HG02623 (cell line): Measurements from ENCODE around the gene TGFA.

Experiments used
- ATAC-seq: cut with Tn5 transposase; IDR thresholded peaks from one replicate; pipeline ENCODE4 v1.9.1; 2021; ENCODE audit warnings: moderate library complexity; ENCODE audit not compliant: unreplicated experiment

TGFA gene

DNA sequence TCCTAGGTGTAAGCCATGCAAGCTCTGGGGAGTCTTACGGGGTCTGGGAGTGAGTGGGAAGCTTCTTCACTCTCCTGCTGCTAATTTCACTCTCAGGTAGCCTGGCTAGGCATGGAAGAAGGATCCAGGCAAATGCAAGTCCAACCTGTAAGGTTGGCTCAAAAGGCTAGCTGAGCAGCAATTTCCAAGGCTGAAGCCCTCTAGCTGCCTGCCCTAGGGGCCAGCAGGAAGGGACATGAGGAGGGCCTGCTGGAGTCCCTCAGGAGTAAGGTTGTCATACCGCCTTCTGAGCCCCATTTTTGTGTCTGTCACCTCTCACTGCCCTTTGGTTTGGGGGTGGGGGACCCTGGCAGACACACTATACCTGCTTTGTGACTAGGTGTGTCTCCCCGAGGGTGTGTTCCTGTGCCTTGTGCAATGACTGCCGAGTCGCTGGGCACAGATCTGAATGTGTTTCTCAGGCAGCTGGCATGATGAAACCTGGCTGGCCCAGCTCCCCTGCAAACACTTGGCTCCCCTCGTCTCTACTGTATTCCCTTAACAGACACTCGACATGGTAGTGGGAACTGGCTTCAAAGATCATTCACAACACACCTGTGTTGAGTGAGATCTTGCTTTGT, 127.8 kb downstream of the TGFA start:
- ATAC-seq: no peak

DNA sequence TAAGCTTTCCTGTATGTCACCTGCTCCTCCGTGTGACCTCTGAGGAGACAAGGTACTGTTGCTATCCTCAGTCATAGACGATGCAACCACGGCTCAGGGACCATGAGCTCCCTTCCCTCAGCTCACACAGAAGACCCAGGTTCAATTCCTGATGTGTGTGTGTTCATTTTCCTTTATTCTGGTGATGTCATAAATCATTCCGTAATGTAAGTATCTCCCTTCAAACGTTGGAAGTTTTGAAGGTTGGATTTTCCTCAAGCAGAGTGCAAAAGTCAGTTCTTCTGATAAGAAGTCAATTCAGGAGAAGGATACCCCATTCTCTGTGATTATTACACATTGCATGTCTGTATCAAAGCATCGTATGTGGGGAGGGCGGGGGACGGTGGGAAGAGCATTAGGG, 132.9 kb downstream of the TGFA start:
- ATAC-seq: no peak

DNA sequence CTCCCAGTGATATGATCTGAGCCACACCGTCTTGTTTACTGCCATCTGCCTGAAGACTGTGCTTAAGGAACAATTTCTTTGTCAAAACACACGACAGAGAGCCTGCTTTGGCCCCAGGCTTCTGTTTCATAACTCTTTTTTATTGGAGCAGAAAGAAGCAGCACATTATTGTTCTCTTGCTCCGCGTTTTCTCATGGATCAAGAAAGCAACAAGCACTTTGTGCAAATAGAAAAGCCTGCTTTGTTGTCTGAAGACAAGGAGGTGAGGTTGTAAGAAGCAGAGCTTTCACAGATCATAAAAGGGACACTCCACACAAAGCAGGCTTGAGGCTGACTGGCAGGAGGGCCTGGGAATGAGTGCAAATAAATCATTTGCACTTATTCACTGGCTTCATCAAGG, 133.5 kb downstream of the TGFA start:
- ATAC-seq: no peak

DNA sequence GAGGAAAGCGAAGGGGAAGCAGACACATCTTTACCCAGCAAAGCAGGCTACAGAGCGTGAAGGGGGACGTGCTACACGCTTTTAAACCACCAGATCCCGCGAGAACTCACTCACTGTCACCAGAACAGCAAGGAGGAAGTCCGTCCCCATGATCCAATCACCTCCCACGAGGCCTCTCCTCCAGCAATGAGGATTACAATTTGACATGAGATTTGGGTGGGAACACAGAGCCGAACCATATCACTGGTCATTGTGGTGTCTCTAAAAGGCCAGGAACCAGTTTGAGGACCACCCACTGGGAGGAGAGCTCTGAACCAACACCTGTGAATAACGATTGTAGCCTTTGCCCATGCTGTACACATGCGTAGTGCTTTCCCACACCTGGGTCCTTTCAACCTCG, 135.1 kb downstream of the TGFA start:
- no peak for ATAC-seq

DNA sequence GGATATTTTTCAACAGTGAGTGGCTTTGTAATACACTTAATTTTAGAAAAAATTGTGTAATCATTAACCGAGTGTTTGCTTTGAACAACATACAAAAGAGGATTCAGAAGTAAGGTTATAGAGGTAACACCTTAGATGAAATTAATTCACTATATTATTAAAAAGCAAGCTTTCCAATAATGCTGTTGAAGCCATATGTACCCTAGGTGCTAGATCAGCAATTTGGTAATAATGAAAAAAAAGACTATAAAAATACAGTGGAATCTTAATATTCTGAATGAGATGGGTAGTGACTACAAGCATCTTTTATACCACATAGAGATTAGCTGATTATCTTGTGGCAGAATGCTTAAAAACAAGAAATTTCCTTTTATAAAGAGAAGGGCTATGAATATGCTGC, 136.6 kb downstream of the TGFA start:
- no peak for ATAC-seq

- no peak for ATAC-seq
Measured at GRCh38 chr2:70412294-70413070, 141.1 kb downstream of the TGFA start.

GRCh38 chr2:70411483-70412125, 142.0 kb downstream of the TGFA start:
- ATAC-seq: no peak

GRCh38 chr2:70403267-70404053, 150.2 kb downstream of the TGFA start:
- ATAC-seq: no peak

- no peak for ATAC-seq
Measured at GRCh38 chr2:70400539-70400938, 153.1 kb downstream of the TGFA start.

DNA sequence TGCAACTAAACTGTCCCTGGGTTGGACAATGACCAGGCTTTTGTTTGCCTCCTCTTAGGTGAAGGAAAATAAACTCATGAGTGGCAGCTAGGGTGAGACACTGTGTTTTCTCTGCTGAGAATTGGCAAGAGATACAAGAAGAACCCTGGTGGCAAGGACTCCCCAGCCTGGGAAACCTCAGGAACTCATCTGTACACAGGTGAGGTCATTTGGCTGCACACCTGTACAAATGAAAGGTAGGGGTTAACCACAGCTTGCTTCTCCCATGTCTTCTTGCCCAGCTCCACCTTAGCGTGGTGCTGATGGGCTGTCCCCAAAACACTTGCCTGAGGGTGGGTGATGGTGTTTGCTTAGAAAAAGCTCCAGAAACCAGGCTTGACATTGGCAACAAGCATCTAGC, 154.6 kb downstream of the TGFA start:
- no peak for ATAC-seq
